HG03432 (cell line): ENCODE measurements around the gene RAG2.
"Not testable (repeated sequence)": the region's sequence is repeated elsewhere in the genome, so short reads cannot be mapped to it uniquely, and the experiment has no call there.

Source experiments
- ATAC-seq: cut with Tn5 transposase; IDR thresholded peaks from one replicate; pipeline ENCODE4 v1.9.1; 2021; ENCODE audit warnings: mild to moderate bottlenecking, moderate library complexity; ENCODE audit not compliant: unreplicated experiment

The RAG2 gene

GRCh38 chr11:36557390-36557789 is 40.6 kb downstream of the RAG2 start:
- ATAC-seq, result not testable (repeated sequence)

GRCh38 chr11:36550385-36551115 is 47.5 kb downstream of the RAG2 start:
- ATAC-seq, result no peak
